Natural killer cell treated with Interleukin-12 subunit alpha and Interleukin-12 subunit beta and Interleukin-15 and Interleukin-18, amount 100 ng/mL, for 72 hours (primary cell): ENCODE data around the gene ACTC1. TPM values are rescaled to one million over a fixed set of nuclear protein-coding genes. Genes with fewer than 3 reads are reported as not detected.
"Not testable (repeated sequence)": the region's sequence is repeated elsewhere in the genome, so short reads cannot be mapped to it uniquely, and the experiment has no call there.

Experiments
- ATAC-seq, 2 donors: fragments of 150-1000 bp; cut with Tn5 transposase in 1 of 2; sonication (Bioruptor Pico), chemical (Tn5 transposase) in 1 of 2; 2 replicates each; pipeline ENCODE4 v1.10.0; 2021
- DNase-seq: peaks from one replicate; pipeline ENCODE4 v3.0.0; 2022; ENCODE audit warnings: low spot score
- H3K27ac Mint-ChIP-seq, 2 donors: 1 replicate in 1 of 2; 2 replicates in 1 of 2; pipeline ENCODE4 v1.8.0; 2022; ENCODE audit warnings: mixed read lengths in 2 of 2, mild to moderate bottlenecking in 1 of 2, moderate library complexity in 1 of 2
- H3K27me3 Mint-ChIP-seq, 2 donors: 1 replicate in 1 of 2; 2 replicates in 1 of 2; pipeline ENCODE4 v1.8.0; 2022; ENCODE audit warnings: mixed read lengths in 2 of 2
- H3K36me3 Mint-ChIP-seq: one replicate; pipeline ENCODE4 v1.8.0; 2022; ENCODE audit warnings: mixed read lengths
- H3K4me1 Mint-ChIP-seq, 2 donors: 1 replicate in 1 of 2; 2 replicates in 1 of 2; pipeline ENCODE4 v1.8.0; 2022; ENCODE audit warnings: low read depth in 2 of 2, mixed read lengths in 2 of 2, mild to moderate bottlenecking in 1 of 2
- H3K4me3 Mint-ChIP-seq: one replicate; pipeline ENCODE4 v1.8.0; 2022; ENCODE audit warnings: mixed read lengths
- H3K9me3 Mint-ChIP-seq: 2 replicates; pipeline ENCODE4 v1.8.0; 2022; ENCODE audit warnings: mixed read lengths
- total RNA-seq, 2 donors: library from RNA; stranded (reverse); gene quantifications; one replicate each; pipeline ENCODE4 v1.2.3, GENCODE V29; 2022

ACTC1 gene
- not detected for total RNA-seq

- peaks cover 37 to 67% of the 10 kb centered on the region in 2 donors for H3K27me3 Mint-ChIP-seq
- ATAC-seq: no peak
- no peaks in the 10 kb centered on the region for H3K9me3 Mint-ChIP-seq
- no peak within 1 kb of the TSS for H3K4me3 Mint-ChIP-seq
- H3K4me1 Mint-ChIP-seq: no peaks in the 10 kb centered on the region
- H3K27ac Mint-ChIP-seq: no peak within 1 kb of the TSS
- no peak for DNase-seq
- H3K36me3 Mint-ChIP-seq: no peaks in the 10 kb centered on the region
Observed at GRCh38 chr15:34795267-34796081, at the start of gene ACTC1. Gene ACTC1 (minus strand): TSS chr15:34795549. CDS start chr15:34794808, 741 bp downstream.

- Mint-ChIP-seq H3K9me3 (no peaks in the 10 kb centered on the region), H3K27ac (no peak overlapping the region), H3K27me3 (peaks cover 0 to 5% of the 10 kb centered on the region in 2 donors), H3K4me1 (no peaks in the 10 kb centered on the region), H3K4me3 (no peak overlapping the region), H3K36me3 (no peaks in the 10 kb centered on the region)
- DNase-seq (no peak), ATAC-seq (no peak)
Observed at GRCh38 chr15:34841262-34841725, 45.9 kb upstream of the ACTC1 start.

- DNase-seq: no peak
- H3K36me3 Mint-ChIP-seq: no peaks in the 10 kb centered on the region
- no peaks in the 10 kb centered on the region for H3K4me1 Mint-ChIP-seq
- peaks cover 19 to 20% of the 10 kb centered on the region in 2 donors for H3K27me3 Mint-ChIP-seq
- H3K4me3 Mint-ChIP-seq: no peak overlapping the region
- no peaks in the 10 kb centered on the region for H3K9me3 Mint-ChIP-seq
- no peak overlapping the region for H3K27ac Mint-ChIP-seq
- no peak for ATAC-seq
Observed at GRCh38 chr15:34838282-34838681, 42.9 kb upstream of the ACTC1 start.

- no peaks in the 10 kb centered on the region for H3K36me3 Mint-ChIP-seq
- H3K27ac Mint-ChIP-seq: no peak overlapping the region
- DNase-seq (no peak), ATAC-seq (no peak)
- peaks cover 19 to 20% of the 10 kb centered on the region in 2 donors for H3K27me3 Mint-ChIP-seq
- H3K4me3 Mint-ChIP-seq: no peak overlapping the region
- no peaks in the 10 kb centered on the region for H3K9me3 Mint-ChIP-seq
- no peaks in the 10 kb centered on the region for H3K4me1 Mint-ChIP-seq
Observed at GRCh38 chr15:34837246-34838016, 42.1 kb upstream of the ACTC1 start.

- H3K9me3 Mint-ChIP-seq: no peaks in the 10 kb centered on the region
- H3K36me3 Mint-ChIP-seq: no peaks in the 10 kb centered on the region
- ATAC-seq (no peak), DNase-seq (no peak)
- no peaks in the 10 kb centered on the region for H3K4me1 Mint-ChIP-seq
- H3K27ac Mint-ChIP-seq: no peak overlapping the region
- H3K4me3 Mint-ChIP-seq: no peak overlapping the region
- peaks cover 17 to 37% of the 10 kb centered on the region in 2 donors for H3K27me3 Mint-ChIP-seq
Observed at GRCh38 chr15:34828145-34828911, 33.0 kb upstream of the ACTC1 start.

GRCh38 chr15:34821831-34822230, 26.5 kb upstream of the ACTC1 start:
- Mint-ChIP-seq H3K9me3 (no peaks in the 10 kb centered on the region), H3K36me3 (no peaks in the 10 kb centered on the region), H3K4me3 (no peak overlapping the region), H3K4me1 (no peaks in the 10 kb centered on the region), H3K27me3 (peaks cover 32 to 60% of the 10 kb centered on the region in 2 donors), H3K27ac (no peak overlapping the region)
- ATAC-seq (no peak), DNase-seq (no peak)

GRCh38 chr15:34820110-34820509, 24.8 kb upstream of the ACTC1 start:
- H3K4me1 Mint-ChIP-seq: no peaks in the 10 kb centered on the region
- no peak overlapping the region for H3K4me3 Mint-ChIP-seq
- no peak overlapping the region for H3K27ac Mint-ChIP-seq
- no peak for ATAC-seq
- H3K27me3 Mint-ChIP-seq: peaks cover 28 to 63% of the 10 kb centered on the region in 2 donors
- DNase-seq: no peak
- no peaks in the 10 kb centered on the region for H3K36me3 Mint-ChIP-seq
- no peaks in the 10 kb centered on the region for H3K9me3 Mint-ChIP-seq

- Mint-ChIP-seq H3K4me3 (no peak overlapping the region), H3K27me3 (peaks cover 33 to 73% of the 10 kb centered on the region in 2 donors), H3K27ac (no peak overlapping the region), H3K4me1 (no peaks in the 10 kb centered on the region), H3K36me3 (no peaks in the 10 kb centered on the region), H3K9me3 (no peaks in the 10 kb centered on the region)
- DNase-seq (no peak), ATAC-seq (no peak)
Observed at GRCh38 chr15:34818526-34818925, 23.2 kb upstream of the ACTC1 start.

- Mint-ChIP-seq H3K27ac (no peak overlapping the region), H3K36me3 (no peaks in the 10 kb centered on the region), H3K4me3 (no peak overlapping the region), H3K9me3 (no peaks in the 10 kb centered on the region), H3K27me3 (peaks cover 27 to 69% of the 10 kb centered on the region in 2 donors), H3K4me1 (no peaks in the 10 kb centered on the region)
- ATAC-seq (no peak), DNase-seq (no peak)
Observed at GRCh38 chr15:34815836-34816235, 20.5 kb upstream of the ACTC1 start.

GRCh38 chr15:34813446-34814190, 18.3 kb upstream of the ACTC1 start:
- no peaks in the 10 kb centered on the region for H3K9me3 Mint-ChIP-seq
- peaks cover 27 to 68% of the 10 kb centered on the region in 2 donors for H3K27me3 Mint-ChIP-seq
- H3K36me3 Mint-ChIP-seq: no peaks in the 10 kb centered on the region
- no peak overlapping the region for H3K27ac Mint-ChIP-seq
- H3K4me1 Mint-ChIP-seq: no peaks in the 10 kb centered on the region
- no peak overlapping the region for H3K4me3 Mint-ChIP-seq
- ATAC-seq (no peak), DNase-seq (no peak)

GRCh38 chr15:34812868-34813365, 17.6 kb upstream of the ACTC1 start:
- H3K27me3 Mint-ChIP-seq: peaks cover 24 to 61% of the 10 kb centered on the region in 2 donors
- H3K9me3 Mint-ChIP-seq, DNase-seq, H3K4me1 Mint-ChIP-seq, H3K4me3 Mint-ChIP-seq, H3K27ac Mint-ChIP-seq, H3K36me3 Mint-ChIP-seq, ATAC-seq: not testable (repeated sequence)

- DNase-seq (no peak), ATAC-seq (no peak)
- Mint-ChIP-seq H3K9me3 (no peaks in the 10 kb centered on the region), H3K27ac (no peak overlapping the region), H3K27me3 (peaks cover 21 to 56% of the 10 kb centered on the region in 2 donors), H3K36me3 (no peaks in the 10 kb centered on the region), H3K4me1 (no peaks in the 10 kb centered on the region), H3K4me3 (no peak overlapping the region)
Observed at GRCh38 chr15:34812369-34812768, 17.0 kb upstream of the ACTC1 start.
